GM12878 (cell line): ENCODE results near the gene SAC3D1. TPM values are rescaled to one million over a fixed set of nuclear protein-coding genes. Genes with fewer than 3 reads are reported as not detected.

ENCODE experiments used
- ESRRA ChIP-seq: IDR thresholded peaks from 2 replicates; pipeline ENCODE4 v1.6.1; 2012; ENCODE audit warnings: mild to moderate bottlenecking, low read length, improper control_type of control experiment
- ETV6 ChIP-seq, 2 experiments: fragments of 450-650 bp in 1 of 2; IDR thresholded peaks in 1 of 2; conservative IDR thresholded peaks in 1 of 2; 2 replicates each; pipeline ENCODE4 v1.6.1; 2014; ENCODE audit warnings: antibody characterized with exemption in 1 of 2, borderline replicate concordance in 1 of 2, low read depth in 1 of 2, mild to moderate bottlenecking in 1 of 2, moderate library complexity in 1 of 2
- IRF4 ChIP-seq: IDR thresholded peaks from 2 replicates; pipeline ENCODE4 v1.6.1; 2011; ENCODE audit warnings: low read depth, low read length
- MTA3 ChIP-seq: IDR thresholded peaks from 2 replicates; pipeline ENCODE4 v1.6.1; 2012; ENCODE audit warnings: low read length, inconsistent platforms, borderline replicate concordance
- MYB ChIP-seq: fragments of 150-350 bp; IDR thresholded peaks from 2 replicates; pipeline ENCODE4 v1.6.1; 2014; ENCODE audit warnings: mild to moderate bottlenecking, low read depth, low read length, borderline replicate concordance
- NFIC ChIP-seq: IDR thresholded peaks from 2 replicates; pipeline ENCODE4 v1.6.1; 2012; ENCODE audit warnings: low read depth, mild to moderate bottlenecking, inconsistent platforms, low read length, moderate library complexity
- PAX5 ChIP-seq: IDR thresholded peaks from 2 replicates; pipeline ENCODE4 v1.6.1; 2011; ENCODE audit warnings: low read depth, low read length, borderline replicate concordance
- PML ChIP-seq: IDR thresholded peaks from 2 replicates; pipeline ENCODE4 v1.6.1; 2012; ENCODE audit warnings: low read length, inconsistent platforms
- POLR2AphosphoS5 ChIP-seq: IDR thresholded peaks from 2 replicates; pipeline ENCODE4 v1.6.1; 2011; ENCODE audit warnings: mild to moderate bottlenecking, low read length, inconsistent platforms
- RFX5 ChIP-seq: IDR thresholded peaks from 2 replicates; pipeline ENCODE4 v1.6.1; 2011; ENCODE audit warnings: low read depth, low read length, improper control_type of control experiment
- SMAD1 ChIP-seq: fragments of 450-650 bp; IDR thresholded peaks from 2 replicates; pipeline ENCODE4 v1.6.1; 2018; ENCODE audit warnings: mild to moderate bottlenecking, low read depth; ENCODE audit not compliant: partially characterized antibody
- SMC3 ChIP-seq: IDR thresholded peaks from 2 replicates; pipeline ENCODE4 v1.6.1; 2011; ENCODE audit warnings: low read length, improper control_type of control experiment, borderline replicate concordance
- SREBF1 ChIP-seq: IDR thresholded peaks from 2 replicates; pipeline ENCODE4 v1.6.1; 2012; ENCODE audit warnings: mild to moderate bottlenecking, low read length
- STAT1 ChIP-seq: fragments of 450-650 bp; conservative IDR thresholded peaks from 2 replicates; pipeline ENCODE4 v1.6.1; 2014; ENCODE audit warnings: antibody characterized with exemption, mild to moderate bottlenecking
- ZNF384 ChIP-seq: IDR thresholded peaks from 2 replicates; pipeline ENCODE4 v1.6.1; 2012; ENCODE audit warnings: low read depth, mild to moderate bottlenecking, low read length, improper control_type of control experiment, borderline replicate concordance
- polyA plus RNA-seq, 11 experiments: library from polyadenylated mRNA; depleted of rRNA in 4 of 11; unstranded in 6 of 11; stranded (reverse) in 5 of 11; fragments of >200 nt; fragmentation: Nextera tagmentation in 4 of 11; fragmentation: Illumina TruSeq in 1 of 11; extraction: Ambion mirVana in 4 of 11; extraction: Trizol in 1 of 11; gene quantifications; 1 replicate in 1 of 11; 2 replicates in 10 of 11; pipeline versions ENCODE4 v1.2.1 to v1.2.3, GENCODE V29; 2011 to 2016; ENCODE audit warnings: inconsistent platforms in 2 of 11, missing spikeins in 2 of 11, low read depth in 1 of 11
- total RNA-seq, 4 experiments: library from RNA; depleted of rRNA in 3 of 4; stranded (reverse); fragments of >200 nt in 3 of 4; fragmentation: Illumina TruSeq in 1 of 4; extraction: Trizol in 1 of 4; gene quantifications; 2 replicates each; pipeline versions ENCODE4 v1.2.1 to v1.2.3, GENCODE V29; 2013 to 2021
- TF ChIP-seq, protein P1 (sequence below): fragments of 450-650 bp; IDR thresholded peaks from 2 replicates; pipeline ENCODE4 v1.6.1; 2018; ENCODE audit warnings: borderline replicate concordance, mild to moderate bottlenecking; ENCODE audit not compliant: partially characterized antibody
- TF ChIP-seq, protein P2 (sequence below): IDR thresholded peaks from 2 replicates; pipeline ENCODE4 v1.6.1; 2012; ENCODE audit warnings: low read depth, low read length, improper control_type of control experiment
- TF ChIP-seq, protein P3 (sequence below): IDR thresholded peaks from 2 replicates; pipeline ENCODE4 v1.6.1; 2012; ENCODE audit warnings: low read length, inconsistent platforms
- TF ChIP-seq, protein P4 (sequence below): fragments of 450-650 bp; IDR thresholded peaks from 2 replicates; pipeline ENCODE4 v1.6.1; 2017; ENCODE audit warnings: mild to moderate bottlenecking

SAC3D1 gene
- total and polyA plus RNA-seq, 10 of the 15 experiments (the other 5 are each of a cell fraction or from before 2014, with no cell fraction given) = 0.16 to 44.6 (median 12.1) TPM

DNA sequence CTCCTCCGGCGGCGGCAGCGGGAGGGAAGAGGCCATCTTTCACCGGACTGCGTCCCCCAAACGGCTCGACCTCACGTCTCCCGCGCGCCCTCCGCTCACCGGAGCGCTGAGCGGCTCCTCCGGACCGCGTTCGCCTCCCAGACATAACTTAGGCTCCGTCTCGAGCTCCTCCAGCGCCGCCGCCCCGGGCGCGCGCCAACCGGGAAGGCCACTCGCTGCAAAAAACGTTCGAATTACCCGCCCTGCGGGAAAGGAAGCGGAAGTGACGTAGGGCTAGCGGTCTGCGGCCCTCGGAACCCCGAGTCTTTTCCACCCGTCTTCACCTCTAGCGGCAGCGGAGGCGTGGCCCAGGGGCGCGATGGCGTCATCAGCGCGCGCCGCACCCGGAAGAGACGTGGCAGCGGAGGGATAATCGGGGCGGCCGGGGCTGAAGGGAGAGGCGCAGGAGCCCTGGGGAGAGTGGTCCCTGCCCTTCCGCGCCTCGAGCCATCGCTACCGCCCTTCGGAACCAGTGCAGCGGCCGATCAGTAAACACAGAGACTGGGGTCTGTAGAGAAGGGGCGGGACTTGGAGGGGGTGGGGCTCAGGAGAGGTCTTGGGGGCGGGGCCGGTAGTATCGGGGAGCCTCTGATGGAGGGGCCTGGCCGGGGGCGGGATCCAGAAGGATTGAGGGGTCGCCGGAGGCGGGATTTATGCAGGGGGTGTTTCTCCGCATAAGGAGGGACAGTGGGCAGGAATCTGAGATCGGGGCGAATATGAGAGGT lies 43.0 kb downstream of the SAC3D1 start, which contains the start of the genes CDCA5 and ZFPL1 (continued):
- TF ChIP-seq SREBF1 = no peak
- TF ChIP-seq ETV6 (conservative IDR thresholded peaks at IDR 0.05 in 1 of 2, IDR thresholded peaks at IDR 0.05 in 1 of 2; ENCODE audit: borderline replicate concordance in 1 of 2, low read depth in 1 of 2) = peak in 1 of 2 experiments; percentile 40; a peak in 2 of 4 replicates
- peak; percentile 43; the same call in 1 of the 2 replicates for TF ChIP-seq IRF4
- TF ChIP-seq RFX5 = peak; percentile 57; the same call in 1 of the 2 replicates
- no peak for TF ChIP-seq SMC3
- no peak for TF ChIP-seq ZNF384
- TF ChIP-seq MYB = 0 out of 2 replicates have a peak, but pooled peaks have one; percentile 32
- TF ChIP-seq POLR2AphosphoS5 = peak; percentile 90; the same call in 1 of the 2 replicates
- TF ChIP-seq, protein P1, sequence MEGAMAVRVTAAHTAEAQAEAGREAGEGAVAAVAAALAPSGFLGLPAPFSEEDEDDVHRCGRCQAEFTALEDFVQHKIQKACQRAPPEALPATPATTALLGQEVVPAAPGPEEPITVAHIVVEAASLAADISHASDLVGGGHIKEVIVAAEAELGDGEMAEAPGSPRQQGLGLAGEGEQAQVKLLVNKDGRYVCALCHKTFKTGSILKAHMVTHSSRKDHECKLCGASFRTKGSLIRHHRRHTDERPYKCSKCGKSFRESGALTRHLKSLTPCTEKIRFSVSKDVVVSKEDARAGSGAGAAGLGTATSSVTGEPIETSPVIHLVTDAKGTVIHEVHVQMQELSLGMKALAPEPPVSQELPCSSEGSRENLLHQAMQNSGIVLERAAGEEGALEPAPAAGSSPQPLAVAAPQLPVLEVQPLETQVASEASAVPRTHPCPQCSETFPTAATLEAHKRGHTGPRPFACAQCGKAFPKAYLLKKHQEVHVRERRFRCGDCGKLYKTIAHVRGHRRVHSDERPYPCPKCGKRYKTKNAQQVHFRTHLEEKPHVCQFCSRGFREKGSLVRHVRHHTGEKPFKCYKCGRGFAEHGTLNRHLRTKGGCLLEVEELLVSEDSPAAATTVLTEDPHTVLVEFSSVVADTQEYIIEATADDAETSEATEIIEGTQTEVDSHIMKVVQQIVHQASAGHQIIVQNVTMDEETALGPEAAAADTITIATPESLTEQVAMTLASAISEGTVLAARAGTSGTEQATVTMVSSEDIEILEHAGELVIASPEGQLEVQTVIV = peak; percentile 89
- TF ChIP-seq STAT1 = peak; percentile 94; the same call in 1 of the 2 replicates
- TF ChIP-seq ESRRA = peak; percentile 80
- TF ChIP-seq PAX5 = peak; percentile 34; the same call in 1 of the 2 replicates
- TF ChIP-seq, protein P2, sequence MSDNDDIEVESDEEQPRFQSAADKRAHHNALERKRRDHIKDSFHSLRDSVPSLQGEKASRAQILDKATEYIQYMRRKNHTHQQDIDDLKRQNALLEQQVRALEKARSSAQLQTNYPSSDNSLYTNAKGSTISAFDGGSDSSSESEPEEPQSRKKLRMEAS = peak; percentile 94
- TF ChIP-seq, protein P3, sequence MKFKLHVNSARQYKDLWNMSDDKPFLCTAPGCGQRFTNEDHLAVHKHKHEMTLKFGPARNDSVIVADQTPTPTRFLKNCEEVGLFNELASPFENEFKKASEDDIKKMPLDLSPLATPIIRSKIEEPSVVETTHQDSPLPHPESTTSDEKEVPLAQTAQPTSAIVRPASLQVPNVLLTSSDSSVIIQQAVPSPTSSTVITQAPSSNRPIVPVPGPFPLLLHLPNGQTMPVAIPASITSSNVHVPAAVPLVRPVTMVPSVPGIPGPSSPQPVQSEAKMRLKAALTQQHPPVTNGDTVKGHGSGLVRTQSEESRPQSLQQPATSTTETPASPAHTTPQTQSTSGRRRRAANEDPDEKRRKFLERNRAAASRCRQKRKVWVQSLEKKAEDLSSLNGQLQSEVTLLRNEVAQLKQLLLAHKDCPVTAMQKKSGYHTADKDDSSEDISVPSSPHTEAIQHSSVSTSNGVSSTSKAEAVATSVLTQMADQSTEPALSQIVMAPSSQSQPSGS = no peak
- TF ChIP-seq, protein P4, sequence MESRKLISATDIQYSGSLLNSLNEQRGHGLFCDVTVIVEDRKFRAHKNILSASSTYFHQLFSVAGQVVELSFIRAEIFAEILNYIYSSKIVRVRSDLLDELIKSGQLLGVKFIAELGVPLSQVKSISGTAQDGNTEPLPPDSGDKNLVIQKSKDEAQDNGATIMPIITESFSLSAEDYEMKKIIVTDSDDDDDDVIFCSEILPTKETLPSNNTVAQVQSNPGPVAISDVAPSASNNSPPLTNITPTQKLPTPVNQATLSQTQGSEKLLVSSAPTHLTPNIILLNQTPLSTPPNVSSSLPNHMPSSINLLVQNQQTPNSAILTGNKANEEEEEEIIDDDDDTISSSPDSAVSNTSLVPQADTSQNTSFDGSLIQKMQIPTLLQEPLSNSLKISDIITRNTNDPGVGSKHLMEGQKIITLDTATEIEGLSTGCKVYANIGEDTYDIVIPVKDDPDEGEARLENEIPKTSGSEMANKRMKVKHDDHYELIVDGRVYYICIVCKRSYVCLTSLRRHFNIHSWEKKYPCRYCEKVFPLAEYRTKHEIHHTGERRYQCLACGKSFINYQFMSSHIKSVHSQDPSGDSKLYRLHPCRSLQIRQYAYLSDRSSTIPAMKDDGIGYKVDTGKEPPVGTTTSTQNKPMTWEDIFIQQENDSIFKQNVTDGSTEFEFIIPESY = no peak
- no peak for TF ChIP-seq MTA3
- TF ChIP-seq PML = peak; percentile 44
- TF ChIP-seq SMAD1 = no peak
- no peak for TF ChIP-seq NFIC
